ENCODE measurements around the gene KCNK5. TPM values are rescaled to one million over a fixed set of nuclear protein-coding genes. Genes with fewer than 3 reads are reported as not detected.

Gene KCNK5
- polyA plus RNA-seq, 1 donor from 2014 or later = not detected

GRCh38 chr6:39153766-39154397 is 75.4 kb downstream of the KCNK5 start:
- Histone ChIP-seq H3K27me3 (ENCODE audit: insufficient read depth, low read depth, low read length) (no peaks in the 10 kb centered on the region), H4K20me1 (ENCODE audit: insufficient read depth) (no peaks in the 10 kb centered on the region), H3K9ac (ENCODE audit: low read length) (no peak overlapping the region), H2AFZ (ENCODE audit: low read depth, low read length) (no peak overlapping the region), H3K79me2 (replicated peaks; ENCODE audit: insufficient read depth, low read length) (no peaks in the 10 kb centered on the region), H3K4me2 (ENCODE audit: low read length) (no peak overlapping the region), H3K4me3 (ENCODE audit: low read length) (no peak overlapping the region), H3K36me3 (ENCODE audit: insufficient read depth, low read length) (no peaks in the 10 kb centered on the region), H3K9me3 (ENCODE audit: low read length) (no peaks in the 10 kb centered on the region), H3K9me2 (ENCODE audit: insufficient read depth, low read length) (no peaks in the 10 kb centered on the region), H3F3A (ENCODE audit: insufficient read depth, low read length, poor library complexity, severe bottlenecking) (no peaks in the 10 kb centered on the region), H3K27ac (ENCODE audit: low read length) (no peak overlapping the region)
- TF ChIP-seq POLR2AphosphoS5 (IDR thresholded peaks at IDR 0.05) (no peak), REST (IDR thresholded peaks at IDR 0.05; ENCODE audit: borderline replicate concordance) (no peak), EZH2 (IDR thresholded peaks at IDR 0.05; ENCODE audit: borderline replicate concordance, insufficient read depth, low read length, poor library complexity, severe bottlenecking) (no peak), RAD21 (conservative IDR thresholded peaks at IDR 0.05) (no peak), MXI1 (conservative IDR thresholded peaks at IDR 0.05; ENCODE audit: poor library complexity, severe bottlenecking) (no peak), SMC3 (conservative IDR thresholded peaks at IDR 0.05; ENCODE audit: poor library complexity) (no peak), CTCF (IDR thresholded peaks at IDR 0.05; ENCODE audit: poor library complexity, severe bottlenecking) (no peak), EP300 (conservative IDR thresholded peaks at IDR 0.05; ENCODE audit: poor library complexity, severe bottlenecking) (no peak)

DNA sequence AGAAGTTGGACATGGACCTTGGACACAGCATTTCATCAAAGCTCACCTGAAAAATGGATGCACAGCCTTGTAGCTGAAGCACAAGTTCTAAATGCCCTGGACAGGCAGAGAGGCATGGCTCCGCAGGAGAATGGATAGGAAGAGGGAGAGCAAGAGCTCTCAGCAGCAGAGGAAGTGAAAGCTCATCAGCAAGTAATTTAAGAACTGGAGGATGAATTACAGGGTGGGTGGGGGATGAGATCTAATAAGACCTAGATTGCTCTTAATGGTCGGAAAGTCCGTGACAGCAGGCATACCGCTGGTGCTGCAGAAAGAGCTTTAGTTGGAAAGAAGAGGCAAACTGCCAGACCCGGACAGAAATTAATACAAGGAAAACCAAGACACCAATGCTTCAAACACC is 77.0 kb downstream of the KCNK5 start:
- Histone ChIP-seq H3K4me3 (ENCODE audit: low read length) (no peak overlapping the region), H3K36me3 (ENCODE audit: insufficient read depth, low read length) (no peaks in the 10 kb centered on the region), H3K27ac (ENCODE audit: low read length) (no peak overlapping the region), H3F3A (ENCODE audit: insufficient read depth, low read length, poor library complexity, severe bottlenecking) (no peaks in the 10 kb centered on the region), H3K27me3 (ENCODE audit: insufficient read depth, low read depth, low read length) (no peaks in the 10 kb centered on the region), H2AFZ (ENCODE audit: low read depth, low read length) (no peak overlapping the region), H3K9me3 (ENCODE audit: low read length) (no peaks in the 10 kb centered on the region), H3K9ac (ENCODE audit: low read length) (no peak overlapping the region), H4K20me1 (ENCODE audit: insufficient read depth) (no peaks in the 10 kb centered on the region), H3K9me2 (ENCODE audit: insufficient read depth, low read length) (no peaks in the 10 kb centered on the region), H3K79me2 (replicated peaks; ENCODE audit: insufficient read depth, low read length) (no peaks in the 10 kb centered on the region), H3K4me2 (ENCODE audit: low read length) (no peak overlapping the region)
- TF ChIP-seq POLR2AphosphoS5 (IDR thresholded peaks at IDR 0.05) (no peak), RAD21 (conservative IDR thresholded peaks at IDR 0.05) (no peak), EZH2 (IDR thresholded peaks at IDR 0.05; ENCODE audit: borderline replicate concordance, insufficient read depth, low read length, poor library complexity, severe bottlenecking) (no peak), TAF1 (IDR thresholded peaks at IDR 0.05; ENCODE audit: low read depth) (no peak), SMC3 (conservative IDR thresholded peaks at IDR 0.05; ENCODE audit: poor library complexity) (no peak), CTCF (IDR thresholded peaks at IDR 0.05; ENCODE audit: poor library complexity, severe bottlenecking) (no peak), MXI1 (conservative IDR thresholded peaks at IDR 0.05; ENCODE audit: poor library complexity, severe bottlenecking) (no peak), REST (IDR thresholded peaks at IDR 0.05; ENCODE audit: borderline replicate concordance) (no peak), EP300 (conservative IDR thresholded peaks at IDR 0.05; ENCODE audit: poor library complexity, severe bottlenecking) (no peak)

All from neural cell (in vitro differentiated cells).